ENCODE measurements around the gene PDCD1.
A peak's percentile ranks its signal among the peaks of the same experiment; 100 is the strongest.

PDCD1 gene

GRCh38 chr2:241893265-241893664 lies 34.6 kb upstream of the PDCD1 start:
- in situ Hi-C loops (cut with HindIII; ENCODE audit: low pct_unique_long_range_greater_than_20kb, low sequenced_read_pairs) = no loop called here
- no peak for DNase-seq (ENCODE audit: low read depth in 1 of 2, low spot score in 1 of 2)
- TF ChIP-seq JUND (IDR thresholded peaks at IDR 0.05; ENCODE audit: low read depth) = no peak

- TF ChIP-seq JUND (IDR thresholded peaks at IDR 0.05; ENCODE audit: low read depth) = no peak
- in situ Hi-C loops (cut with HindIII; ENCODE audit: low pct_unique_long_range_greater_than_20kb, low sequenced_read_pairs) = no loop called here
- DNase-seq (ENCODE audit: low read depth in 1 of 2, low spot score in 1 of 2) = peak in 1 of 2 experiments; percentile 42
These were observed 33.8 kb upstream of the PDCD1 start for GRCh38 chr2:241892299-241893137.

GRCh38 chr2:241891988-241892298 lies 33.2 kb upstream of the PDCD1 start:
- DNase-seq (ENCODE audit: low read depth in 1 of 2, low spot score in 1 of 2) = peak in 1 of 2 experiments; percentile 41
- in situ Hi-C loops (cut with HindIII; ENCODE audit: low pct_unique_long_range_greater_than_20kb, low sequenced_read_pairs) = no loop called here
- TF ChIP-seq JUND (IDR thresholded peaks at IDR 0.05; ENCODE audit: low read depth) = no peak

- no peak for DNase-seq (ENCODE audit: low read depth in 1 of 2, low spot score in 1 of 2)
- no peak for TF ChIP-seq JUND (IDR thresholded peaks at IDR 0.05; ENCODE audit: low read depth)
- in situ Hi-C loops (cut with HindIII; ENCODE audit: low pct_unique_long_range_greater_than_20kb, low sequenced_read_pairs) = no loop called here
These were observed 32.8 kb upstream of the PDCD1 start for GRCh38 chr2:241891315-241891987.

- TF ChIP-seq JUND (IDR thresholded peaks at IDR 0.05; ENCODE audit: low read depth) = 0 out of 2 replicates have a peak, but pooled peaks have one; percentile 56
- in situ Hi-C loops (cut with HindIII; ENCODE audit: low pct_unique_long_range_greater_than_20kb, low sequenced_read_pairs) = no loop called here
- peak; percentile 59 to 92 for DNase-seq (ENCODE audit: low read depth in 1 of 2, low spot score in 1 of 2)
These were observed 32.0 kb upstream of the PDCD1 start for GRCh38 chr2:241890524-241891235.

GRCh38 chr2:241888641-241889040 lies 29.9 kb upstream of the PDCD1 start:
- in situ Hi-C loops (cut with HindIII; ENCODE audit: low pct_unique_long_range_greater_than_20kb, low sequenced_read_pairs) = no loop called here
- no peak for DNase-seq (ENCODE audit: low read depth in 1 of 2, low spot score in 1 of 2)

GRCh38 chr2:241887806-241888522 lies 29.3 kb upstream of the PDCD1 start:
- in situ Hi-C loops (cut with HindIII; ENCODE audit: low pct_unique_long_range_greater_than_20kb, low sequenced_read_pairs) = no loop called here
- TF ChIP-seq JUND (IDR thresholded peaks at IDR 0.05; ENCODE audit: low read depth) = no peak
- no peak for DNase-seq (ENCODE audit: low read depth in 1 of 2, low spot score in 1 of 2)

More at GRCh38 chr2:241888641-241889040, 29.9 kb upstream of the PDCD1 start:
- TF ChIP-seq JUND (IDR thresholded peaks at IDR 0.05; ENCODE audit: low read depth) = no peak

GRCh38 chr2:241886840-241887447 lies 28.2 kb upstream of the PDCD1 start:
- DNase-seq (ENCODE audit: low read depth in 1 of 2, low spot score in 1 of 2) = no peak
- no peak for TF ChIP-seq JUND (IDR thresholded peaks at IDR 0.05; ENCODE audit: low read depth)
- in situ Hi-C loops (cut with HindIII; ENCODE audit: low pct_unique_long_range_greater_than_20kb, low sequenced_read_pairs) = no loop called here

- no peak for TF ChIP-seq JUND (IDR thresholded peaks at IDR 0.05; ENCODE audit: low read depth)
- in situ Hi-C loops (cut with HindIII; ENCODE audit: low pct_unique_long_range_greater_than_20kb, low sequenced_read_pairs) = no loop called here
- no peak for DNase-seq (ENCODE audit: low read depth in 1 of 2, low spot score in 1 of 2)
These were observed 27.4 kb upstream of the PDCD1 start for GRCh38 chr2:241885946-241886643.

- no peak for TF ChIP-seq JUND (IDR thresholded peaks at IDR 0.05; ENCODE audit: low read depth)
- in situ Hi-C loops (cut with HindIII; ENCODE audit: low pct_unique_long_range_greater_than_20kb, low sequenced_read_pairs) = no loop called here
- no peak for DNase-seq (ENCODE audit: low read depth in 1 of 2, low spot score in 1 of 2)
These were observed 26.7 kb upstream of the PDCD1 start for GRCh38 chr2:241885291-241885945.

GRCh38 chr2:241884951-241885290 lies 26.2 kb upstream of the PDCD1 start:
- TF ChIP-seq JUND (IDR thresholded peaks at IDR 0.05; ENCODE audit: low read depth) = no peak
- no peak for DNase-seq (ENCODE audit: low read depth in 1 of 2, low spot score in 1 of 2)
- in situ Hi-C loops (cut with HindIII; ENCODE audit: low pct_unique_long_range_greater_than_20kb, low sequenced_read_pairs) = no loop called here

Measured in T47D (cell line).